ENCODE measurements around the gene FABP7. TPM values are rescaled to one million over a fixed set of nuclear protein-coding genes. Genes with fewer than 3 reads are reported as not detected.

The FABP7 gene
- total and polyA plus RNA-seq, 3 experiments from 2014 or later: not detected

DNA sequence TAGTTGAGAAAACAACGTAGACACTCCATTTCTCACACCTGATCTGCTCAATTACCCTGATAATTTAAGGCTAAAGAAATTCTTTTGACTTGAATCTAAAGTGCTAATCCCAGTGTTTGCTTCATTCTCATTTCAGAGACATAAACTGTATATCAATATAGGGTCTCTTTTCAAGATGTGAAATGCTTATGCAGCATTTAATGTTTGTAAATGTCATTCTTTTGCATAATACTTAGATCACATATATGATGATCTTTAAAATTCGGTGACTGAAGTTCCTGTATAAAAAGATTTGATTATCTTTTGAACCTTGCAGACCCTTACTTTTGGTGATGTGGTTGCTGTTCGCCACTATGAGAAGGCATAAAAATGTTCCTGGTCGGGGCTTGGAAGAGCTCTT is 3.9 kb downstream of the FABP7 start:
- H3K27ac Mint-ChIP-seq: no peak overlapping the region
- no peak overlapping the region for H3K4me3 Mint-ChIP-seq
- Histone ChIP-seq H3K4me1 (ENCODE audit: insufficient read depth, low read length) (no peaks in the 10 kb centered on the region), H3K27me3 (ENCODE audit: insufficient read depth, low read length, poor library complexity, severe bottlenecking) (peaks cover 4% of the 10 kb centered on the region), H3K4me3 (ENCODE audit: low read length) (no peak overlapping the region), H3K36me3 (ENCODE audit: insufficient read depth, low read length) (no peaks in the 10 kb centered on the region), H3K27ac (ENCODE audit: low read depth, low read length) (no peak overlapping the region), H3K9me3 (ENCODE audit: low read length) (no peaks in the 10 kb centered on the region)
- DNase-seq: no peak
- H3K36me3 Mint-ChIP-seq: no peaks in the 10 kb centered on the region
- no peaks in the 10 kb centered on the region for H3K4me1 Mint-ChIP-seq
- POLR2A ChIA-PET: interaction anchor here (0.5 kb wide), 1 partner anchor 9 kb away, joined by 5 read pairs; no protein-coding TSS in a partner anchor
- H3K27me3 Mint-ChIP-seq: peaks cover 13 to 37% of the 10 kb centered on the region in 2 donors
- CTCF ChIA-PET: no interaction called here
- no peaks in the 10 kb centered on the region for H3K9me3 Mint-ChIP-seq

DNA sequence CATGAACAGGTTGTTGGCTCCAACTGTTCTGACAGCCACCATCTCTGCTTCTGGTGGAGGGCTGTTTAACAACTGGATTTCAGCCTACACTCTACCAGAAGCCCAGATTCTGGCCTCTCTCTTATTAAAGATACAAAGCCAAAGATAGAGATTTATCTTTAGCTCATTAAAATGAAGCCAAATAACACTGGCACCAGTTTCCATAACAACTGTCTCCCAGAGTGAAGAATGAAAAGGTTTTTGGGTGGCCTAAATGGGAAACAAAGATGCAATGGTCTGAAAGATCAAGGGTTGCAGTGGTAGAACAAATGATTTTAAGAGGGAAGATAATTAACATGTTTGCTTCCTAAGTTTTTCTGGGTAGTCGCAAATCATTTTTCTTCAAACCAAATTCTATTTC is 6.4 kb downstream of the FABP7 start:
- no peaks in the 10 kb centered on the region for H3K4me1 ChIP-seq (ENCODE audit: insufficient read depth, low read length)
- no peak overlapping the region for H3K27ac ChIP-seq (ENCODE audit: low read depth, low read length)
- Mint-ChIP-seq H3K9me3 (peaks cover 0 to 3% (median 0%) of the 10 kb centered on the region in 5 donors), H3K27ac (no peak overlapping the region), H3K4me3 (no peak overlapping the region), H3K4me1 (peaks cover 12 to 19% (median 13%) of the 10 kb centered on the region in 3 donors), H3K36me3 (no peaks in the 10 kb centered on the region), H3K27me3 (peaks cover 26 to 47% of the 10 kb centered on the region in 2 donors)
- H3K36me3 ChIP-seq (ENCODE audit: insufficient read depth, low read length): no peaks in the 10 kb centered on the region
- CTCF ChIA-PET: no interaction called here
- no peak overlapping the region for H3K4me3 ChIP-seq (ENCODE audit: low read length)
- POLR2A ChIA-PET: no interaction called here
- H3K27me3 ChIP-seq (ENCODE audit: insufficient read depth, low read length, poor library complexity, severe bottlenecking): peaks cover 10% of the 10 kb centered on the region
- no peaks in the 10 kb centered on the region for H3K9me3 ChIP-seq (ENCODE audit: low read length)
- no peak for DNase-seq

DNA sequence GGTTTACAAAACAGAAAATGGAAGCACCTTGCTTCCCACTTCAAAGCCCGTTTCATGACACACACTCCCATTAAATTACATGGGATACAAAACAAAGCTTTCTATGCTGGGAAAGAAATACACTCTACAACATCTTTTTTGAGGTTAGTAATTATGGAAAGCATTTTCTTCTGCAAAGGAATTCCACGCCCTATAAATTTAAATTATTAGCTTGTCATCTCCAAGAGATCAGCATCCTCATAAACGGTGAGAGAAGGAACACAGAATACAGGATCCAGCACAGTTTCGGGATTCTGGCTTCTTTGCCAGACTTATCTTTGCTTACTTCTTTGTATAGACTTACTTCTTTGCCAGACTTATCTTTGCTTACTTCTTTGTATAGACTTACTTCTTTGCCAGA is 8.2 kb downstream of the FABP7 start:
- H3K27ac ChIP-seq (ENCODE audit: low read depth, low read length): no peak overlapping the region
- H3K36me3 Mint-ChIP-seq: no peaks in the 10 kb centered on the region
- H3K27me3 ChIP-seq (ENCODE audit: insufficient read depth, low read length, poor library complexity, severe bottlenecking): peaks cover 10% of the 10 kb centered on the region
- peaks cover 36 to 52% of the 10 kb centered on the region in 2 donors for H3K27me3 Mint-ChIP-seq
- no peaks in the 10 kb centered on the region for H3K36me3 ChIP-seq (ENCODE audit: insufficient read depth, low read length)
- ChIA-PET POLR2A (no interaction called here), CTCF (no interaction called here)
- no peaks in the 10 kb centered on the region for H3K4me1 ChIP-seq (ENCODE audit: insufficient read depth, low read length)
- no peak for DNase-seq
- no peak overlapping the region for H3K4me3 Mint-ChIP-seq
- H3K9me3 Mint-ChIP-seq: peaks cover 0 to 3% (median 0%) of the 10 kb centered on the region in 5 donors
- no peak overlapping the region for H3K4me3 ChIP-seq (ENCODE audit: low read length)
- no peak overlapping the region for H3K27ac Mint-ChIP-seq
- H3K9me3 ChIP-seq (ENCODE audit: low read length): no peaks in the 10 kb centered on the region
- peaks cover 12 to 19% (median 13%) of the 10 kb centered on the region in 3 donors for H3K4me1 Mint-ChIP-seq

DNA sequence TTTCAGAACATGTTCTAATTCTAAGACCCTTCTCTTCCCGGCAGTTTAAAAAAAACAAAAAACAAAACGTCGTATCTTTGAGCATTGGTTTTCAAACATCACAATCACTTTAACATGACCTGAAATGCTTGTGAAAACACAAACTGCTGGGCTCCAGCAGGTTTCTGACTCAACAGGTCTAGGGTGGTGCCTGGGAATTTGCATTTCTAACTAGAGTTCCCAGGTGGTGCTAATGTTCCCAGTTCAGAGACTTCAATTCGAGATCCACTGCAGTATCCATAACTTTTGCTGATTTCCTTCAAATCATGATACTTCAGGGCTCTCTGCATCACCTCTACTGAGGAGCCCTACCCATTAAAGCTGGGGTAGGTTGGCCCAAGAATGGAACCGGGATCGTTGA is 8.7 kb downstream of the FABP7 start:
- H3K9me3 ChIP-seq (ENCODE audit: low read length): no peaks in the 10 kb centered on the region
- ChIA-PET POLR2A (no interaction called here), CTCF (no interaction called here)
- Mint-ChIP-seq H3K27ac (no peak overlapping the region), H3K36me3 (no peaks in the 10 kb centered on the region), H3K9me3 (peaks cover 0 to 6% (median 0%) of the 10 kb centered on the region in 5 donors), H3K4me3 (no peak overlapping the region), H3K27me3 (peaks cover 36 to 57% of the 10 kb centered on the region in 2 donors), H3K4me1 (peaks cover 12 to 19% (median 13%) of the 10 kb centered on the region in 3 donors)
- H3K4me1 ChIP-seq (ENCODE audit: insufficient read depth, low read length): no peaks in the 10 kb centered on the region
- no peak for DNase-seq
- H3K36me3 ChIP-seq (ENCODE audit: insufficient read depth, low read length): no peaks in the 10 kb centered on the region
- no peak overlapping the region for H3K27ac ChIP-seq (ENCODE audit: low read depth, low read length)
- H3K27me3 ChIP-seq (ENCODE audit: insufficient read depth, low read length, poor library complexity, severe bottlenecking): peaks cover 10% of the 10 kb centered on the region
- no peak overlapping the region for H3K4me3 ChIP-seq (ENCODE audit: low read length)

DNA sequence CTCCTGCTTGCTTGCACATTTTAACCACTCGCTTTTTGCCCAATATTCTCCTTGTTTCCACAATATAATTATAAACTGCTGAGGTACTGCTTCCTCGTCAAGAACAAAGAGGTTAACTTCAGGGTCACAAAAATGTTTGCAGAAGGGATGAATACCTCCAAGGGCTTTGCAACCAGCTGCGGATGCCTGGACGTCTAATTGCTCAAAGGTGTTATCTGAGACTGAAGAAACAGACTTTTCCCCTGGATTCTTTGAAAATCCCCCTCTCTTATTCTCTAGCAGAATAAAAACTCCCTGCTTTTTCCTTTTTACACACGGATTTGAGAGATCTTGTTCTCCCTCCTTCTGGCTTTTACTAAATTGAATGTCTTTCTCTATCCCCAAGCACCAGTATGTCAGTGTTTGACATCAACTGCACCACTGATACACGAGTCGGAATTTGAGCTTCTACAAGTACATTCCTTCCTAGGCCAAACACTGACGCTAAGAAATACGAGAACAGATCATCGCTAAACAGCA is 9.2 kb downstream of the FABP7 start:
- no peaks in the 10 kb centered on the region for H3K36me3 Mint-ChIP-seq
- H3K4me3 Mint-ChIP-seq: peak overlapping the region; percentile 2 to 82 (median 41)
- H3K9me3 Mint-ChIP-seq: peaks cover 0 to 6% (median 0%) of the 10 kb centered on the region in 5 donors
- Histone ChIP-seq H3K27ac (ENCODE audit: low read depth, low read length) (no peak overlapping the region), H3K4me3 (ENCODE audit: low read length) (no peak overlapping the region), H3K4me1 (ENCODE audit: insufficient read depth, low read length) (no peaks in the 10 kb centered on the region), H3K36me3 (ENCODE audit: insufficient read depth, low read length) (no peaks in the 10 kb centered on the region), H3K9me3 (ENCODE audit: low read length) (no peaks in the 10 kb centered on the region), H3K27me3 (ENCODE audit: insufficient read depth, low read length, poor library complexity, severe bottlenecking) (peaks cover 10% of the 10 kb centered on the region)
- ChIA-PET CTCF (no interaction called here), POLR2A (no interaction called here)
- DNase-seq: no peak
- H3K27me3 Mint-ChIP-seq: peaks cover 36 to 53% of the 10 kb centered on the region in 2 donors
- peaks cover 12 to 19% (median 13%) of the 10 kb centered on the region in 3 donors for H3K4me1 Mint-ChIP-seq
- H3K27ac Mint-ChIP-seq: peak overlapping the region in 1 of 8 donors; percentile 21

DNA sequence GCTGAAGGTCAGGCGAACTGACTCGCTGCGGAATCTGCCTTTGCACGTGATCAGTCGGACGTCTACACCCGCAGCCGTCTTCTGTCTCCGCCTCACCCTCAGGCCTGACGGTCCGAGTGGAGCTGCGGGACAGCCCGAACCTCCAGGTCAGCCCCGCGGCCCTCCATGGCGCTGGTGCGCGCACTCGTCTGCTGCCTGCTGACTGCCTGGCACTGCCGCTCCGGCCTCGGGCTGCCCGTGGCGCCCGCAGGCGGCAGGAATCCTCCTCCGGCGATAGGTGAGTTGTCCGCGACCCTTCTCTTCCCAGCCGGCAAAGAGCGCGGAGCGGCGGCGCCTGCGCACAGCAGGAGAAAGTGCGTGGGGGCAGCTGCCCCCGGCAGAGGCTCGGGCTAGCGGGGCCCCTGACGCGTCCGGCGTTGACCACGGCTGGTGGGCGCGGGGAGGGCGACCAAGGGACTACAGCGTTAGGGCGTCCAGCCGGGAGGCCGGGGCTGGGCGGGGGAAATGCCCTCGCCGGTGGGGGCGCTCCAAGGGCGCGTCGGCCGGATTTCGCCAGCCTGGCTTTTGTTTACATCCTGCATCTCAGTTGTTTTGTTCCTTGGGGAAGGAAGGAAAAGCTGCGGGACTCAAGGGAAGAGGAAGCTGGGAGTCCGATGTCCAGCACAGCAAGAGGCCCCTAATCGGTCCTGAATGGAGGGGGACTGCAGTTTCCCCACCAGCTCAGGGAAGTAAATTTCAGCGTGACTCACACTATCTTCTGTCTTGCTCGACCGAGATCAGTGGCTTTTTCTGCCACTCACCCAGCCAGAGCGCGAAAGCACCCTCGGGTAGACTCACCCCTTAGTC is 9.9 kb downstream of the FABP7 start, which contains the start of gene SMPDL3A:
TSS of gene SMPDL3A (plus strand) at position 77 of the 846 bp plus-strand sequence. CDS start at position 166, 89 bp downstream.
- Mint-ChIP-seq H3K36me3 (no peaks in the 10 kb centered on the region), H3K9me3 (peaks cover 0 to 6% (median 0%) of the 10 kb centered on the region in 5 donors), H3K27ac (peak within 1 kb of the TSS in 2 of 8 donors; percentile 21 to 56), H3K4me3 (peak within 1 kb of the TSS; percentile 25 to 88 (median 77)), H3K4me1 (peaks cover 12 to 19% (median 13%) of the 10 kb centered on the region in 3 donors), H3K27me3 (peaks cover 36 to 52% of the 10 kb centered on the region in 2 donors)
- CTCF ChIA-PET: no interaction called here
- no peak within 1 kb of the TSS for H3K27ac ChIP-seq (ENCODE audit: low read depth, low read length)
- peaks cover 10% of the 10 kb centered on the region for H3K27me3 ChIP-seq (ENCODE audit: insufficient read depth, low read length, poor library complexity, severe bottlenecking)
- no peaks in the 10 kb centered on the region for H3K9me3 ChIP-seq (ENCODE audit: low read length)
- H3K4me3 ChIP-seq (ENCODE audit: low read length): peak within 1 kb of the TSS; percentile 15
- no peaks in the 10 kb centered on the region for H3K4me1 ChIP-seq (ENCODE audit: insufficient read depth, low read length)
- no peak for DNase-seq
- POLR2A ChIA-PET: no interaction called here
- no peaks in the 10 kb centered on the region for H3K36me3 ChIP-seq (ENCODE audit: insufficient read depth, low read length)

DNA sequence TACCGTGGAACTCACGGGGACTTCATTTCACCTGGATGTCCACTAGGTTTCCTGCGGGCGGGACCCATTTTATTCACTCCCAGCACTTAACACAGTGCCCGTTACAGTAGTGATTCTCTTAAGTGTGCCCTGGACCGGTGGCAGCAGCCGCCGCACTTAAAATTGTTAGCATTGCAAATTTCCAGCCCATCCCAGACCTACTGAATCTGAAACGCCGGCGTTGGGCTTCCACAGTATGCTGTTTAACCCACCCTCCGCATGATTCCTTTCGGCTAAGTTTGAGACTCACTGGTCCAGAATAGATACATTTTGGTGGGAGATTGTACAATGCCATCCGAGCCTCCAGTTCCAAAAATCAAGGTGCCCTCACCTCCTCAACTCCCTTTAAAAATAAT is 10.5 kb downstream of the FABP7 start:
- Mint-ChIP-seq H3K27me3 (peaks cover 36 to 48% of the 10 kb centered on the region in 2 donors), H3K36me3 (no peaks in the 10 kb centered on the region), H3K9me3 (peaks cover 0 to 6% (median 0%) of the 10 kb centered on the region in 5 donors), H3K4me3 (peak overlapping the region; percentile 25 to 88 (median 77)), H3K4me1 (peaks cover 12 to 19% (median 13%) of the 10 kb centered on the region in 3 donors), H3K27ac (no peak overlapping the region)
- H3K36me3 ChIP-seq (ENCODE audit: insufficient read depth, low read length): no peaks in the 10 kb centered on the region
- H3K27ac ChIP-seq (ENCODE audit: low read depth, low read length): no peak overlapping the region
- H3K9me3 ChIP-seq (ENCODE audit: low read length): no peaks in the 10 kb centered on the region
- H3K27me3 ChIP-seq (ENCODE audit: insufficient read depth, low read length, poor library complexity, severe bottlenecking): peaks cover 10% of the 10 kb centered on the region
- ChIA-PET POLR2A (no interaction called here), CTCF (no interaction called here)
- H3K4me3 ChIP-seq (ENCODE audit: low read length): peak overlapping the region; percentile 15
- H3K4me1 ChIP-seq (ENCODE audit: insufficient read depth, low read length): no peaks in the 10 kb centered on the region
- no peak for DNase-seq
